Measurements from ENCODE around the gene NAA50. TPM values are rescaled to one million over a fixed set of nuclear protein-coding genes. Genes with fewer than 3 reads are reported as not detected.

NAA50 gene
- total and polyA plus RNA-seq, 10 of the 15 experiments (the other 5 are each of a cell fraction or from before 2014, with no cell fraction given) = 31.7 to 205 (median 110) TPM

DNA sequence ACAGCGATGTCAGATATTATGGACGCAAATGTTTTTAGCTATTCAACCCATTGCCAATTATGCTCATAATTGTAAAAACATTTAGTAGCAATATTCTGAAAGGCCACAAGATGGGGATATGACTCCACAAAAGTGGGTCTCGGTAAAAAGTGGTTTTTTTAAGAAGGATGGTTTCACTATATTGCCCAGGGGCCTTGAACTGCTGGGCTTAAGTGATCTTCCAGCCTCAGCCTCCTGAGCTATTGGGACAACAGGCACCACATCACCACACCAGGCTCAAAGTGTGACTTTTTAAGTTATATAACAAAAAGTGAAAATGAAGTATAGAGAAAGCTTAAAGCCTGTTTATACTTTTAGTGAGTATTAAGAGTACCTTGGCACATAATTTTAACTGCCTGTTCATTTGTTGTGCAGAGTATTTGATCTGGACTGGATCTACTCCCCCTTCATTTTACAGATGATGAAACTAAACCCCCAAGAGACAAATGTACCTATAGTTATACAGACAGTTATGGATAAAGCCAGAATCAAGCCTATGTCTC, 9.4 kb downstream of the NAA50 start (continued):
- TF ChIP-seq SP1 (IDR thresholded peaks at IDR 0.05; ENCODE audit: low read depth, low read length) (no peak), CBX5 (IDR thresholded peaks at IDR 0.05; ENCODE audit: low read depth) (no peak), ZNF622 (IDR thresholded peaks at IDR 0.05) (no peak), NBN (IDR thresholded peaks at IDR 0.05) (no peak), WRNIP1 (IDR thresholded peaks at IDR 0.05; ENCODE audit: borderline replicate concordance, low read depth, low read length) (no peak), ZNF384 (IDR thresholded peaks at IDR 0.05; ENCODE audit: borderline replicate concordance, low read depth, low read length) (peak; percentile 88), POLR2A (IDR thresholded peaks at IDR 0.05; ENCODE audit: low read depth, low read length) (no peak)
- TF ChIP-seq, protein P1, sequence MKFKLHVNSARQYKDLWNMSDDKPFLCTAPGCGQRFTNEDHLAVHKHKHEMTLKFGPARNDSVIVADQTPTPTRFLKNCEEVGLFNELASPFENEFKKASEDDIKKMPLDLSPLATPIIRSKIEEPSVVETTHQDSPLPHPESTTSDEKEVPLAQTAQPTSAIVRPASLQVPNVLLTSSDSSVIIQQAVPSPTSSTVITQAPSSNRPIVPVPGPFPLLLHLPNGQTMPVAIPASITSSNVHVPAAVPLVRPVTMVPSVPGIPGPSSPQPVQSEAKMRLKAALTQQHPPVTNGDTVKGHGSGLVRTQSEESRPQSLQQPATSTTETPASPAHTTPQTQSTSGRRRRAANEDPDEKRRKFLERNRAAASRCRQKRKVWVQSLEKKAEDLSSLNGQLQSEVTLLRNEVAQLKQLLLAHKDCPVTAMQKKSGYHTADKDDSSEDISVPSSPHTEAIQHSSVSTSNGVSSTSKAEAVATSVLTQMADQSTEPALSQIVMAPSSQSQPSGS (IDR thresholded peaks at IDR 0.05; ENCODE audit: low read length) = no peak
- TF ChIP-seq, protein P2, sequence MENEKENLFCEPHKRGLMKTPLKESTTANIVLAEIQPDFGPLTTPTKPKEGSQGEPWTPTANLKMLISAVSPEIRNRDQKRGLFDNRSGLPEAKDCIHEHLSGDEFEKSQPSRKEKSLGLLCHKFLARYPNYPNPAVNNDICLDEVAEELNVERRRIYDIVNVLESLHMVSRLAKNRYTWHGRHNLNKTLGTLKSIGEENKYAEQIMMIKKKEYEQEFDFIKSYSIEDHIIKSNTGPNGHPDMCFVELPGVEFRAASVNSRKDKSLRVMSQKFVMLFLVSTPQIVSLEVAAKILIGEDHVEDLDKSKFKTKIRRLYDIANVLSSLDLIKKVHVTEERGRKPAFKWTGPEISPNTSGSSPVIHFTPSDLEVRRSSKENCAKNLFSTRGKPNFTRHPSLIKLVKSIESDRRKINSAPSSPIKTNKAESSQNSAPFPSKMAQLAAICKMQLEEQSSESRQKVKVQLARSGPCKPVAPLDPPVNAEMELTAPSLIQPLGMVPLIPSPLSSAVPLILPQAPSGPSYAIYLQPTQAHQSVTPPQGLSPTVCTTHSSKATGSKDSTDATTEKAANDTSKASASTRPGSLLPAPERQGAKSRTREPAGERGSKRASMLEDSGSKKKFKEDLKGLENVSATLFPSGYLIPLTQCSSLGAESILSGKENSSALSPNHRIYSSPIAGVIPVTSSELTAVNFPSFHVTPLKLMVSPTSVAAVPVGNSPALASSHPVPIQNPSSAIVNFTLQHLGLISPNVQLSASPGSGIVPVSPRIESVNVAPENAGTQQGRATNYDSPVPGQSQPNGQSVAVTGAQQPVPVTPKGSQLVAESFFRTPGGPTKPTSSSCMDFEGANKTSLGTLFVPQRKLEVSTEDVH (IDR thresholded peaks at IDR 0.05; ENCODE audit: low read depth, partially characterized antibody) = no peak

DNA sequence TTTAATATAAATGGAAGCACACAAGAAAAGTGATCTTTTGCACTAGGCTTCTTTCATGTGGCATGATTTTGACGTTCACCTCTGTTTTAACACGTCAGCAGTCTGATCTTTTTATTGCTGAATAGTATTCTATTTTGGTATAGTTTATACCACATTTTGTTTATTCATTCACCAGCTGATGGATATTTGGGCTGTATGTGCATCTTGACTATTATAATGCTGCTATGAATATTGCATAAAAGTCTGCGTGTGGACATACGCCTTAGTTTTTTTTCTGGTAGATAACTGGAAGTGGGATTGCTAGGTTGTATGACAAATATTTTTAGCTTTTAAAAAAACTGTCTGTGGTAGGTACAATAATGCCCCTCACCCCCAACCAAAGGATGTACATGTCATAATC, 14.4 kb downstream of the NAA50 start:
- Histone ChIP-seq H3K9ac (ENCODE audit: control insufficient read depth, insufficient read depth, low read length) (no peak overlapping the region), H3K4me1 (ENCODE audit: control insufficient read depth, insufficient read depth, low read length) (peaks cover 2% of the 10 kb centered on the region; the same call in 1 of the 2 replicates), H3K36me3 (ENCODE audit: control insufficient read depth in 2 of 2, insufficient read depth in 2 of 2, low read length in 1 of 2) (peaks cover 0 to 15% of the 10 kb centered on the region in 2 experiments; a peak in 3 of 4 replicates), H2AFZ (ENCODE audit: control insufficient read depth, low read depth, low read length) (no peak overlapping the region), H3K9me3 (replicated peaks; ENCODE audit: control insufficient read depth, insufficient read depth, low read length) (no peaks in the 10 kb centered on the region), H3K4me3 (no peak overlapping the region), H3K4me2 (ENCODE audit: control insufficient read depth, insufficient read depth) (no peak overlapping the region), H3K79me2 (ENCODE audit: control insufficient read depth, insufficient read depth, low read length) (peaks cover 78% of the 10 kb centered on the region), H3K27me3 (replicated peaks in 1 of 2; ENCODE audit: control insufficient read depth in 2 of 2, insufficient read depth in 2 of 2, low read length in 1 of 2) (no peaks in the 10 kb centered on the region), H3K27ac (ENCODE audit: control insufficient read depth, insufficient read depth) (no peak overlapping the region), H4K20me1 (ENCODE audit: control insufficient read depth, insufficient read depth) (no peaks in the 10 kb centered on the region)
- FAIRE-seq (no peak), DNase-seq (ENCODE audit: low read depth, low spot score) (no peak), ATAC-seq (no peak)
- ChIA-PET SMC1A (ENCODE audit: uncharacterized antibody, unreplicated experiment) (interaction anchor here (0.9 to 1.2 kb wide), 2 partner anchors 10 to 181 kb away, joined by 4 read pairs; no protein-coding TSS in a partner anchor), CTCF (interaction anchor here (1.3 to 2.4 kb wide), 4 partner anchors 13 to 236 kb away, joined by 5 to 9 read pairs (median 6); partner anchors contain the start of gene NAA50), RAD21 (ENCODE audit: unreplicated experiment) (no interaction called here), POLR2A (interaction anchor here (0.6 to 5.8 kb wide), 2 partner anchors 14 to 216 kb away, joined by 3 to 30 read pairs; partner anchors contain the start of genes ATP6V1A and NAA50)
- in situ Hi-C loops (cut with MboI) (loop anchor here (10.0 kb wide), 1 partner anchor 423 kb away; no protein-coding TSS in a partner anchor), intact Hi-C loops (cut with micrococcal nuclease; ENCODE audit: unreplicated experiment) (no loop called here)
- WGBS (ENCODE audit: insufficient coverage, insufficient replicate concordance, low lambda C conversion rate, missing lambda C conversion rate) = 85% methylated on average over 4 of the region's 4 CpGs
- no TSS peak for BruUV-seq (replicated peaks)
- TF ChIP-seq MTA2 (IDR thresholded peaks at IDR 0.05; ENCODE audit: low read depth) (no peak), GABPA (IDR thresholded peaks at IDR 0.05; ENCODE audit: low read depth) (no peak), IRF4 (IDR thresholded peaks at IDR 0.05; ENCODE audit: low read depth, low read length) (no peak), ZSCAN29 (IDR thresholded peaks at IDR 0.05) (no peak), DPF2 (IDR thresholded peaks at IDR 0.05) (no peak), FOS (IDR thresholded peaks at IDR 0.05; ENCODE audit: borderline replicate concordance, extremely low read depth, insufficient read length) (no peak)
- TF ChIP-seq, protein P3, sequence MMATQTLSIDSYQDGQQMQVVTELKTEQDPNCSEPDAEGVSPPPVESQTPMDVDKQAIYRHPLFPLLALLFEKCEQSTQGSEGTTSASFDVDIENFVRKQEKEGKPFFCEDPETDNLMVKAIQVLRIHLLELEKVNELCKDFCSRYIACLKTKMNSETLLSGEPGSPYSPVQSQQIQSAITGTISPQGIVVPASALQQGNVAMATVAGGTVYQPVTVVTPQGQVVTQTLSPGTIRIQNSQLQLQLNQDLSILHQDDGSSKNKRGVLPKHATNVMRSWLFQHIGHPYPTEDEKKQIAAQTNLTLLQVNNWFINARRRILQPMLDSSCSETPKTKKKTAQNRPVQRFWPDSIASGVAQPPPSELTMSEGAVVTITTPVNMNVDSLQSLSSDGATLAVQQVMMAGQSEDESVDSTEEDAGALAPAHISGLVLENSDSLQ (IDR thresholded peaks at IDR 0.05) = no peak
- TF ChIP-seq, protein P4, sequence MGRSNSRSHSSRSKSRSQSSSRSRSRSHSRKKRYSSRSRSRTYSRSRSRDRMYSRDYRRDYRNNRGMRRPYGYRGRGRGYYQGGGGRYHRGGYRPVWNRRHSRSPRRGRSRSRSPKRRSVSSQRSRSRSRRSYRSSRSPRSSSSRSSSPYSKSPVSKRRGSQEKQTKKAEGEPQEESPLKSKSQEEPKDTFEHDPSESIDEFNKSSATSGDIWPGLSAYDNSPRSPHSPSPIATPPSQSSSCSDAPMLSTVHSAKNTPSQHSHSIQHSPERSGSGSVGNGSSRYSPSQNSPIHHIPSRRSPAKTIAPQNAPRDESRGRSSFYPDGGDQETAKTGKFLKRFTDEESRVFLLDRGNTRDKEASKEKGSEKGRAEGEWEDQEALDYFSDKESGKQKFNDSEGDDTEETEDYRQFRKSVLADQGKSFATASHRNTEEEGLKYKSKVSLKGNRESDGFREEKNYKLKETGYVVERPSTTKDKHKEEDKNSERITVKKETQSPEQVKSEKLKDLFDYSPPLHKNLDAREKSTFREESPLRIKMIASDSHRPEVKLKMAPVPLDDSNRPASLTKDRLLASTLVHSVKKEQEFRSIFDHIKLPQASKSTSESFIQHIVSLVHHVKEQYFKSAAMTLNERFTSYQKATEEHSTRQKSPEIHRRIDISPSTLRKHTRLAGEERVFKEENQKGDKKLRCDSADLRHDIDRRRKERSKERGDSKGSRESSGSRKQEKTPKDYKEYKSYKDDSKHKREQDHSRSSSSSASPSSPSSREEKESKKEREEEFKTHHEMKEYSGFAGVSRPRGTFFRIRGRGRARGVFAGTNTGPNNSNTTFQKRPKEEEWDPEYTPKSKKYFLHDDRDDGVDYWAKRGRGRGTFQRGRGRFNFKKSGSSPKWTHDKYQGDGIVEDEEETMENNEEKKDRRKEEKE (IDR thresholded peaks at IDR 0.05) = no peak

Data from GM12878 (cell line).